ENCODE measurements around the gene WDFY4.
A peak's percentile ranks its signal among the peaks of the same experiment; 100 is the strongest.

Gene WDFY4

DNA sequence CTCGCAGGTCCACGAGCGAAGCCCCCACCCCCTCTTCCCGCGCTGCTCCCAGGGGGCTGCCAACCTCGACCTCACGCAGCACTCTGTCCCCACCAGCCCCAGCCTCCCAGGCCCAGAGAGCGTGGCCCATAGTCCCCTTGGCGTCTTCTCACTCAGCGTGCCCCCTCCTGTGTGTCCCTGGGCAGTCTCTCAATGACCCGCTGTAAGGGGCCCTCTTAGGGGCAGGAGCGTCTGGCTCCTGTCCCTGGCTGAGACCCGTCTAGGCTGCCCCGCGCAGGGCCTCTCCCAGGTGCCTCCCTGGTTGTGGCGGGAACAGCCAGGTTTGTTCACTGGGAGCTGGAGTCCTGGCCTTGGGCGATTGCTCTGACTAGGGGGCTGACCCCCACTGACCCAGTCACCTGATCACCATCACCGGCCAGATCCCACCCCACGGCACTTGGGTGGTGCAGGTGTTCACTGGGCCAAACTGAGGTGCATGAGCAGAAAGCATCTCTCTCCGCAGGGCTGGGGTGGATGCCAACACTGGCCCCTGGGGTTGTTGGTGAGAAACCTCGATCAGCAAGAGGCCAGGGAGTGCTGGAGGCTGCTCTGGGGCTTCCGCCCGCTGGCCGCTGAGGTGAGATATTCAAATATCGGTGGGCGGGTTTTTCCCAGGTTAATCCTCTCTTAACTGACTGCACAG is 12.6 kb upstream of the WDFY4 start:
- H3K27ac ChIP-seq (ENCODE audit: extremely low read depth, low read depth, low read length), result no peak overlapping the region
- TF ChIP-seq ZIC2 (tag by site-specific recombination; IDR thresholded peaks at IDR 0.05) (no peak), ZNF792 (tag by site-specific recombination; IDR thresholded peaks at IDR 0.05) (no peak), ZNF174 (tag by site-specific recombination; IDR thresholded peaks at IDR 0.05) (no peak), SP3 (tag by site-specific recombination; IDR thresholded peaks at IDR 0.05) (no peak), ZBTB8A (tag by site-specific recombination; IDR thresholded peaks at IDR 0.05) (no peak), ZNF701 (tag by site-specific recombination; IDR thresholded peaks at IDR 0.05) (no peak), TCF7L2 (IDR thresholded peaks at IDR 0.05; ENCODE audit: borderline replicate concordance, low read depth, low read length) (no peak), ZNF626 (tag by site-specific recombination; IDR thresholded peaks at IDR 0.05) (no peak), ZNF558 (tag by site-specific recombination; IDR thresholded peaks at IDR 0.05) (no peak), ZNF747 (tag by site-specific recombination; IDR thresholded peaks at IDR 0.05) (no peak), ZNF423 (tag by site-specific recombination; IDR thresholded peaks at IDR 0.05) (no peak)
- no peaks in the 10 kb centered on the region for H3K9me3 ChIP-seq (ENCODE audit: control insufficient read depth, insufficient read depth, low read depth, low read length)
- H3K4me3 ChIP-seq (ENCODE audit: low read depth, low read length), result no peak overlapping the region
- CTCF ChIA-PET, result no interaction called here
- no peaks in the 10 kb centered on the region for H3K36me3 ChIP-seq (ENCODE audit: control insufficient read depth in 2 of 2, insufficient read depth in 1 of 2, low read length in 2 of 2)
- no peaks in the 10 kb centered on the region for H3K4me1 ChIP-seq (ENCODE audit: control insufficient read depth, insufficient read depth, low read length)
- POLR2A ChIA-PET, result no interaction called here

DNA sequence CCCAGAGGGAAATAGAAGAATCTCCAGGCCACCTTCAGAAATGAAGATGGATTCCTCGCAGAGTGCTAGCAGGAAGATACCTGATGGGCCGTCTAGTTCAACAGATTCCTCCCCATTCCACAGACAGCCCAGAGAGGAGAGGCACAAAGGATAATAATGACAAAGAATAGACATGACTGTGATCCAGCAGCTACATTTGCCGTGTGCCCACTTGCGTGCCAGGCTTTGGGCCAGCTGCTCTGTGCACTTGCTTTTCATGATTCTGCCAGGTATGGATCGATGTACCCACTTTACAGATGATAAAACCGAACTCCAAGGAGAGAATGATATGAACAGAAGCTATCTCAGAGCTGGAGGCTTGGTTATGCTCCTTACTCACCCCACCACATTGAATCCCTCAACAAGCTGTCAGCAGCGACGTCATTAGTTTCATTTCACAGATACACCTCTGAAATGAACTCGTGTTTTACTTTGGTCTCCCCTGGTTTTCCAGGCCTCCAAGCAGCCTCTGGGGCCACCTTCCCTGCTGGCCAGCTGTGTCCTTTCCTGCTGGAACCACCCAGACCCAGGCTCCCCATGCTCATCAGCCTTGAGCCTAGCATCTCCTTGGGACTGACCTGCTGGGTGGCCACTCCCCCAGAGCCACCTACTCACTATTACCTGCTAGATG is 11.9 kb upstream of the WDFY4 start:
- POLR2A ChIA-PET, result no interaction called here
- CTCF ChIA-PET, result no interaction called here
- no peaks in the 10 kb centered on the region for H3K4me1 ChIP-seq (ENCODE audit: control insufficient read depth, insufficient read depth, low read length)

DNA sequence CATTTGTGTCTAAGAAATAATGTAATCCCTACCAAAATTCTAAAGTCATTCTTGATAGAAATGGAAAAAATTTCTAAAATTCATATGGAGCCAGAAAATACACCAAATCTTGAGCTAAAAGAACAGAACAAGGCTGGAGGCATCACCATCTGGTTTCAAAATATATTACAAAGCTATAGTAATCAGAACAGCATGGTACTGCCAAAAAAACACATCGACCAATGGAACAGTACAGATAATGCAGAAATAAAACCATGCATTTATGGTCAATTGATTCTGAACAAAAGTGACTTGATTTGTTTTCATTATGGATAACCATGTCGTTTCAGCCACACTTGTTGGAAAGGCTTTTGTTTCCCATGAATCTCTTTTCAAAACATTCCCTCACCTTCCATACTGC is 7.0 kb upstream of the WDFY4 start:
- H3K4me1 ChIP-seq (ENCODE audit: control insufficient read depth, insufficient read depth, low read length), result no peaks in the 10 kb centered on the region
- H3K36me3 ChIP-seq (ENCODE audit: control insufficient read depth in 2 of 2, insufficient read depth in 1 of 2, low read length in 2 of 2), result no peaks in the 10 kb centered on the region
- no peak overlapping the region for H3K27ac ChIP-seq (ENCODE audit: extremely low read depth, low read depth, low read length)
- H3K9me3 ChIP-seq (ENCODE audit: control insufficient read depth, insufficient read depth, low read depth, low read length), result no peaks in the 10 kb centered on the region
- CTCF ChIA-PET, result interaction anchor here (0.6 kb wide), 1 partner anchor 281 kb away, joined by 3 read pairs; no protein-coding TSS in a partner anchor
- H3K4me3 ChIP-seq (ENCODE audit: low read depth, low read length), result no peak overlapping the region
- POLR2A ChIA-PET, result no interaction called here
- TF ChIP-seq SP3 (tag by site-specific recombination; IDR thresholded peaks at IDR 0.05), result no peak
- TF ChIP-seq, protein P1, sequence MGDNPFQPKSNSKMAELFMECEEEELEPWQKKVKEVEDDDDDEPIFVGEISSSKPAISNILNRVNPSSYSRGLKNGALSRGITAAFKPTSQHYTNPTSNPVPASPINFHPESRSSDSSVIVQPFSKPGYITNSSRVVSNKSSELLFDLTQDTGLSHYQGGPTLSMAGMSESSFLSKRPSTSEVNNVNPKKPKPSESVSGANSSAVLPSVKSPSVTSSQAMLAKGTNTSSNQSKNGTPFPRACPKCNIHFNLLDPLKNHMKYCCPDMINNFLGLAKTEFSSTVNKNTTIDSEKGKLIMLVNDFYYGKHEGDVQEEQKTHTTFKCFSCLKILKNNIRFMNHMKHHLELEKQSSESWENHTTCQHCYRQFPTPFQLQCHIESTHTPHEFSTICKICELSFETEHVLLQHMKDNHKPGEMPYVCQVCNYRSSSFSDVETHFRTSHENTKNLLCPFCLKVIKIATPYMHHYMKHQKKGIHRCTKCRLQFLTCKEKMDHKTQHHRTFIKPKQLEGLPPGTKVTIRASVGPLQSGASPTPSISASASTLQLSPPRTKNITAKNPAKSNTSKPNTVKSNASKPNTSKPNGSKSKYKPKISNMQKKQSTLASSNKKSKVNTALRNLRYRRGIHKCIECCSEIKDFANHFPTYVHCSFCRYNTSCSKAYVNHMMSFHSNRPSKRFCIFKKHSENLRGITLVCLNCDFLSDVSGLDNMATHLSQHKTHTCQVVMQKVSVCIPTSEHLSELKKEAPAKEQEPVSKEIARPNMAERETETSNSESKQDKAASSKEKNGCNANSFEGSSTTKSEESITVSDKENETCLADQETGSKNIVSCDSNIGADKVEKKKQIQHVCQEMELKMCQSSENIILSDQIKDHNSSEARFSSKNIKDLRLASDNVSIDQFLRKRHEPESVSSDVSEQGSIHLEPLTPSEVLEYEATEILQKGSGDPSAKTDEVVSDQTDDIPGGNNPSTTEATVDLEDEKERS (tag by site-specific recombination; IDR thresholded peaks at IDR 0.05), result peak; percentile 66; the same call in 1 of the 2 replicates
- TF ChIP-seq ZNF768 (tag by site-specific recombination; IDR thresholded peaks at IDR 0.05), result no peak
- TF ChIP-seq SETDB1 (IDR thresholded peaks at IDR 0.05; ENCODE audit: insufficient read length, low read length), result peak; percentile 30
- TF ChIP-seq, protein P2, sequence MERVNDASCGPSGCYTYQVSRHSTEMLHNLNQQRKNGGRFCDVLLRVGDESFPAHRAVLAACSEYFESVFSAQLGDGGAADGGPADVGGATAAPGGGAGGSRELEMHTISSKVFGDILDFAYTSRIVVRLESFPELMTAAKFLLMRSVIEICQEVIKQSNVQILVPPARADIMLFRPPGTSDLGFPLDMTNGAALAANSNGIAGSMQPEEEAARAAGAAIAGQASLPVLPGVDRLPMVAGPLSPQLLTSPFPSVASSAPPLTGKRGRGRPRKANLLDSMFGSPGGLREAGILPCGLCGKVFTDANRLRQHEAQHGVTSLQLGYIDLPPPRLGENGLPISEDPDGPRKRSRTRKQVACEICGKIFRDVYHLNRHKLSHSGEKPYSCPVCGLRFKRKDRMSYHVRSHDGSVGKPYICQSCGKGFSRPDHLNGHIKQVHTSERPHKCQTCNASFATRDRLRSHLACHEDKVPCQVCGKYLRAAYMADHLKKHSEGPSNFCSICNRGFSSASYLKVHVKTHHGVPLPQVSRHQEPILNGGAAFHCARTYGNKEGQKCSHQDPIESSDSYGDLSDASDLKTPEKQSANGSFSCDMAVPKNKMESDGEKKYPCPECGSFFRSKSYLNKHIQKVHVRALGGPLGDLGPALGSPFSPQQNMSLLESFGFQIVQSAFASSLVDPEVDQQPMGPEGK (tag by site-specific recombination; IDR thresholded peaks at IDR 0.05), result no peak

More for the DNA sequence above, 11.9 kb upstream of the WDFY4 start:
- no peaks in the 10 kb centered on the region for H3K36me3 ChIP-seq (ENCODE audit: control insufficient read depth in 2 of 2, insufficient read depth in 1 of 2, low read length in 2 of 2)
- H3K9me3 ChIP-seq (ENCODE audit: control insufficient read depth, insufficient read depth, low read depth, low read length), result no peaks in the 10 kb centered on the region
- TF ChIP-seq SP3 (tag by site-specific recombination; IDR thresholded peaks at IDR 0.05) (no peak), ZNF670 (tag by site-specific recombination; IDR thresholded peaks at IDR 0.05; ENCODE audit: low read depth) (no peak), MYNN (tag by site-specific recombination; IDR thresholded peaks at IDR 0.05; ENCODE audit: borderline replicate concordance) (no peak), ZBTB21 (tag by site-specific recombination; IDR thresholded peaks at IDR 0.05) (no peak), OSR2 (tag by site-specific recombination; IDR thresholded peaks at IDR 0.05) (no peak)
- TF ChIP-seq, protein P3, sequence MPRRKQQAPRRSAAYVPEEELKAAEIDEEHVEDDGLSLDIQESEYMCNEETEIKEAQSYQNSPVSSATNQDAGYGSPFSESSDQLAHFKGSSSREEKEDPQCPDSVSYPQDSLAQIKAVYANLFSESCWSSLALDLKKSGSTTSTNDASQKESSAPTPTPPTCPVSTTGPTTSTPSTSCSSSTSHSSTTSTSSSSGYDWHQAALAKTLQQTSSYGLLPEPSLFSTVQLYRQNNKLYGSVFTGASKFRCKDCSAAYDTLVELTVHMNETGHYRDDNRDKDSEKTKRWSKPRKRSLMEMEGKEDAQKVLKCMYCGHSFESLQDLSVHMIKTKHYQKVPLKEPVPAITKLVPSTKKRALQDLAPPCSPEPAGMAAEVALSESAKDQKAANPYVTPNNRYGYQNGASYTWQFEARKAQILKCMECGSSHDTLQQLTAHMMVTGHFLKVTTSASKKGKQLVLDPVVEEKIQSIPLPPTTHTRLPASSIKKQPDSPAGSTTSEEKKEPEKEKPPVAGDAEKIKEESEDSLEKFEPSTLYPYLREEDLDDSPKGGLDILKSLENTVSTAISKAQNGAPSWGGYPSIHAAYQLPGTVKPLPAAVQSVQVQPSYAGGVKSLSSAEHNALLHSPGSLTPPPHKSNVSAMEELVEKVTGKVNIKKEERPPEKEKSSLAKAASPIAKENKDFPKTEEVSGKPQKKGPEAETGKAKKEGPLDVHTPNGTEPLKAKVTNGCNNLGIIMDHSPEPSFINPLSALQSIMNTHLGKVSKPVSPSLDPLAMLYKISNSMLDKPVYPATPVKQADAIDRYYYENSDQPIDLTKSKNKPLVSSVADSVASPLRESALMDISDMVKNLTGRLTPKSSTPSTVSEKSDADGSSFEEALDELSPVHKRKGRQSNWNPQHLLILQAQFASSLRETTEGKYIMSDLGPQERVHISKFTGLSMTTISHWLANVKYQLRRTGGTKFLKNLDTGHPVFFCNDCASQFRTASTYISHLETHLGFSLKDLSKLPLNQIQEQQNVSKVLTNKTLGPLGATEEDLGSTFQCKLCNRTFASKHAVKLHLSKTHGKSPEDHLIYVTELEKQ (tag by site-specific recombination; IDR thresholded peaks at IDR 0.05; ENCODE audit: borderline replicate concordance), result no peak
- no peak overlapping the region for H3K27ac ChIP-seq (ENCODE audit: extremely low read depth, low read depth, low read length)
- H3K4me3 ChIP-seq (ENCODE audit: low read depth, low read length), result no peak overlapping the region

Measured in HEK293 (cell line).